GM21360 (cell line): ENCODE measurements around the gene RHBDF2.

Source experiments
- ATAC-seq: cut with Tn5 transposase; IDR thresholded peaks from one replicate; pipeline ENCODE4 v1.9.1; 2021; ENCODE audit warnings: mild to moderate bottlenecking, moderate library complexity; ENCODE audit not compliant: unreplicated experiment

Gene RHBDF2

GRCh38 chr17:76502341-76503211, 1.4 kb upstream of the RHBDF2 start:
- ATAC-seq, result no peak

GRCh38 chr17:76501827-76502307, 644 bp upstream of the RHBDF2 start:
- no peak for ATAC-seq

- ATAC-seq, result peak; percentile 8
Measured at GRCh38 chr17:76500747-76501017, 541 bp downstream of the RHBDF2 start.

- no peak for ATAC-seq
Measured at GRCh38 chr17:76500074-76500746, 1.0 kb downstream of the RHBDF2 start.

- no peak for ATAC-seq
Measured at GRCh38 chr17:76499267-76499667, 2.0 kb downstream of the RHBDF2 start.

GRCh38 chr17:76498876-76499251, 2.4 kb downstream of the RHBDF2 start:
- ATAC-seq, result no peak

- no peak for ATAC-seq
Measured at GRCh38 chr17:76497979-76498875, 3.0 kb downstream of the RHBDF2 start.

GRCh38 chr17:76497699-76497978, 3.6 kb downstream of the RHBDF2 start:
- no peak for ATAC-seq

- ATAC-seq, result no peak
Measured at GRCh38 chr17:76496464-76496863, 4.8 kb downstream of the RHBDF2 start.

GRCh38 chr17:76495663-76496400, 5.4 kb downstream of the RHBDF2 start:
- ATAC-seq, result no peak

- ATAC-seq, result no peak
Measured at GRCh38 chr17:76493505-76494167, 7.6 kb downstream of the RHBDF2 start.

- ATAC-seq, result no peak
Measured at GRCh38 chr17:76492989-76493501, 8.2 kb downstream of the RHBDF2 start.

- ATAC-seq, result no peak
Measured at GRCh38 chr17:76492123-76492988, 8.9 kb downstream of the RHBDF2 start.

- ATAC-seq, result no peak
Measured at GRCh38 chr17:76491271-76492122, 9.7 kb downstream of the RHBDF2 start.

- ATAC-seq, result no peak
Measured at GRCh38 chr17:76490112-76490710, 11.0 kb downstream of the RHBDF2 start.

GRCh38 chr17:76487451-76488192, 13.6 kb downstream of the RHBDF2 start:
- ATAC-seq, result no peak

- ATAC-seq, result no peak
Measured at GRCh38 chr17:76485569-76485968, 15.7 kb downstream of the RHBDF2 start.
